CD4-positive, CD25-positive, alpha-beta regulatory T cell (primary cell): ENCODE measurements around the gene KRT74. TPM values are rescaled to one million over a fixed set of nuclear protein-coding genes. Genes with fewer than 3 reads are reported as not detected.
A peak's percentile ranks its signal among the peaks of the same experiment; 100 is the strongest.

ENCODE experiments used
- ATAC-seq, 2 donors: fragments of 150-1000 bp; cut with Tn5 transposase; one replicate each; pipeline ENCODE4 v1.10.0; 2021; ENCODE audit warnings: low read depth in 2 of 2, moderate number of reproducible peaks in 2 of 2, moderate library complexity in 1 of 2
- DNase-seq, 3 donors: peaks; one replicate each; pipeline versions ENCODE4 v3.0.0 to v3.0.0-alpha.2; 2012 to 2022; ENCODE audit warnings: mixed read lengths in 1 of 3
- H3K27ac ChIP-seq: one replicate; pipeline ENCODE4 v1.7.0; 2013; ENCODE audit warnings: mild to moderate bottlenecking, low read length; ENCODE audit not compliant: insufficient read depth, poor library complexity, severe bottlenecking
- H3K27me3 ChIP-seq: one replicate; pipeline ENCODE4 v1.7.0; 2013; ENCODE audit warnings: low read length; ENCODE audit not compliant: control insufficient read depth, insufficient read depth
- H3K36me3 ChIP-seq: one replicate; pipeline ENCODE4 v1.7.0; 2013; ENCODE audit warnings: mild to moderate bottlenecking, low read length, moderate library complexity; ENCODE audit not compliant: control insufficient read depth, insufficient read depth
- H3K4me1 ChIP-seq: 2 replicates; pipeline ENCODE4 v1.7.0; 2013; ENCODE audit warnings: mild to moderate bottlenecking, low read length; ENCODE audit not compliant: insufficient read depth, control insufficient read depth, poor library complexity, severe bottlenecking
- H3K4me3 ChIP-seq: one replicate; pipeline ENCODE4 v1.7.0; 2013; ENCODE audit warnings: low read depth, mild to moderate bottlenecking, low read length, moderate library complexity
- H3K9me3 ChIP-seq, 2 experiments: 1 replicate in 1 of 2; 2 replicates in 1 of 2; pipeline ENCODE4 v1.7.0; 2013; ENCODE audit warnings: low read length in 2 of 2, mild to moderate bottlenecking in 1 of 2, moderate library complexity in 1 of 2; ENCODE audit not compliant: control insufficient read depth in 2 of 2
- H3K27ac Mint-ChIP-seq, 3 donors: one replicate each; pipeline ENCODE4 v1.8.0; 2020 to 2022; ENCODE audit warnings: mild to moderate bottlenecking in 3 of 3, mixed read lengths in 3 of 3, moderate library complexity in 2 of 3
- H3K27me3 Mint-ChIP-seq: one replicate; pipeline ENCODE4 v1.8.0; 2022; ENCODE audit warnings: mild to moderate bottlenecking, mixed read lengths
- H3K36me3 Mint-ChIP-seq: one replicate; pipeline ENCODE4 v1.8.0; 2020; ENCODE audit warnings: mixed read lengths
- H3K4me1 Mint-ChIP-seq, 4 donors: one replicate each; pipeline ENCODE4 v1.8.0; 2020 to 2022; ENCODE audit warnings: mixed read lengths in 4 of 4, mild to moderate bottlenecking in 1 of 4
- H3K4me3 Mint-ChIP-seq, 4 donors: one replicate each; pipeline ENCODE4 v1.8.0; 2020 to 2022; ENCODE audit warnings: mild to moderate bottlenecking in 4 of 4, mixed read lengths in 4 of 4, moderate library complexity in 3 of 4
- H3K9me3 Mint-ChIP-seq, 7 donors: one replicate each; pipeline ENCODE4 v1.8.0; 2020 to 2022; ENCODE audit warnings: mixed read lengths in 7 of 7, mild to moderate bottlenecking in 3 of 7, moderate library complexity in 2 of 7
- polyA plus RNA-seq, 4 donors: library from polyadenylated mRNA; unstranded; fragments of 300-500 nt; fragmentation: Illumina TruSeq; gene quantifications; one replicate each; pipeline ENCODE4 v1.2.3, GENCODE V29; 2021
- total RNA-seq: library from RNA; stranded (reverse); gene quantifications from one replicate; pipeline ENCODE4 v1.2.3, GENCODE V29; 2022

Gene KRT74
- total and polyA plus RNA-seq, 5 donors from 2014 or later: not detected

GRCh38 chr12:52615208-52615868 is 41.7 kb upstream of the KRT74 start:
- Histone ChIP-seq H3K27me3 (peaks cover 2% of the 10 kb centered on the region), H3K36me3 (no peaks in the 10 kb centered on the region), H3K27ac (no peak overlapping the region), H3K4me3 (no peak overlapping the region), H3K9me3 (no peaks in the 10 kb centered on the region), H3K4me1 (peaks cover 6% of the 10 kb centered on the region)
- Mint-ChIP-seq H3K9me3 (no peaks in the 10 kb centered on the region), H3K4me3 (peak overlapping the region in 2 of 4 donors; percentile 23 to 56), H3K4me1 (peaks cover 0 to 72% (median 4%) of the 10 kb centered on the region in 4 donors), H3K36me3 (no peaks in the 10 kb centered on the region), H3K27me3 (peaks cover 10% of the 10 kb centered on the region), H3K27ac (peak overlapping the region; percentile 83 to 90 (median 89))
- DNase-seq (peak in 1 of 3 donors; percentile 17), ATAC-seq (peak in 1 of 2 donors; percentile 26)

- Mint-ChIP-seq H3K9me3 (no peaks in the 10 kb centered on the region), H3K27ac (peak overlapping the region; percentile 83 to 94 (median 89)), H3K4me3 (peak overlapping the region in 2 of 4 donors; percentile 23 to 30), H3K36me3 (no peaks in the 10 kb centered on the region), H3K27me3 (peaks cover 10% of the 10 kb centered on the region), H3K4me1 (peaks cover 0 to 77% (median 4%) of the 10 kb centered on the region in 4 donors)
- DNase-seq (no peak), ATAC-seq (no peak)
- no peaks in the 10 kb centered on the region for H3K36me3 ChIP-seq
- H3K9me3 ChIP-seq: no peaks in the 10 kb centered on the region
- peaks cover 2% of the 10 kb centered on the region for H3K27me3 ChIP-seq
- H3K27ac ChIP-seq: no peak overlapping the region
- H3K4me3 ChIP-seq: no peak overlapping the region
- H3K4me1 ChIP-seq: peaks cover 6% of the 10 kb centered on the region
Measured at GRCh38 chr12:52614381-52615207, 41.0 kb upstream of the KRT74 start.

- Histone ChIP-seq H3K27me3 (peaks cover 2% of the 10 kb centered on the region), H3K36me3 (no peaks in the 10 kb centered on the region), H3K27ac (no peak overlapping the region), H3K9me3 (no peaks in the 10 kb centered on the region), H3K4me1 (peaks cover 10% of the 10 kb centered on the region), H3K4me3 (no peak overlapping the region)
- Mint-ChIP-seq H3K9me3 (no peaks in the 10 kb centered on the region), H3K4me1 (peaks cover 0 to 81% (median 4%) of the 10 kb centered on the region in 4 donors), H3K4me3 (peak overlapping the region in 2 of 4 donors; percentile 27 to 52), H3K36me3 (no peaks in the 10 kb centered on the region), H3K27me3 (peaks cover 10% of the 10 kb centered on the region), H3K27ac (peak overlapping the region; percentile 61 to 89 (median 83))
- ATAC-seq (no peak), DNase-seq (no peak)
Measured at GRCh38 chr12:52613384-52614030, 39.9 kb upstream of the KRT74 start.

- H3K27ac Mint-ChIP-seq: peak overlapping the region; percentile 61 to 89 (median 83)
- H3K9me3 Mint-ChIP-seq: no peaks in the 10 kb centered on the region
- H3K27ac ChIP-seq: no peak overlapping the region
- DNase-seq (no peak), ATAC-seq (no peak)
- H3K27me3 ChIP-seq: peaks cover 4% of the 10 kb centered on the region
- H3K4me1 Mint-ChIP-seq: peaks cover 0 to 86% (median 5%) of the 10 kb centered on the region in 4 donors
- peak overlapping the region in 2 of 4 donors; percentile 72 to 76 for H3K4me3 Mint-ChIP-seq
- no peaks in the 10 kb centered on the region for H3K9me3 ChIP-seq
- no peak overlapping the region for H3K4me3 ChIP-seq
- no peaks in the 10 kb centered on the region for H3K36me3 Mint-ChIP-seq
- H3K36me3 ChIP-seq: no peaks in the 10 kb centered on the region
- H3K4me1 ChIP-seq: peaks cover 10% of the 10 kb centered on the region
- peaks cover 10% of the 10 kb centered on the region for H3K27me3 Mint-ChIP-seq
Measured at GRCh38 chr12:52612431-52613383, 39.1 kb upstream of the KRT74 start.

GRCh38 chr12:52611080-52611468 is 37.4 kb upstream of the KRT74 start:
- H3K4me1 ChIP-seq: peaks cover 10% of the 10 kb centered on the region
- H3K4me3 ChIP-seq: no peak overlapping the region
- peaks cover 4% of the 10 kb centered on the region for H3K27me3 ChIP-seq
- Mint-ChIP-seq H3K9me3 (no peaks in the 10 kb centered on the region), H3K27me3 (peaks cover 6% of the 10 kb centered on the region), H3K27ac (peak overlapping the region; percentile 78 to 89 (median 83)), H3K4me3 (peak overlapping the region in 2 of 4 donors; percentile 33 to 73), H3K36me3 (no peaks in the 10 kb centered on the region), H3K4me1 (peaks cover 0 to 81% (median 6%) of the 10 kb centered on the region in 4 donors)
- H3K9me3 ChIP-seq: no peaks in the 10 kb centered on the region
- no peak for DNase-seq
- no peaks in the 10 kb centered on the region for H3K36me3 ChIP-seq
- no peak overlapping the region for H3K27ac ChIP-seq
- no peak for ATAC-seq

GRCh38 chr12:52608826-52609630 is 35.4 kb upstream of the KRT74 start:
- Mint-ChIP-seq H3K4me1 (peaks cover 0 to 79% (median 8%) of the 10 kb centered on the region in 4 donors), H3K4me3 (no peak overlapping the region), H3K36me3 (no peaks in the 10 kb centered on the region), H3K27me3 (peaks cover 10% of the 10 kb centered on the region), H3K27ac (peak overlapping the region in 2 of 3 donors; percentile 48 to 77), H3K9me3 (no peaks in the 10 kb centered on the region)
- no peaks in the 10 kb centered on the region for H3K9me3 ChIP-seq
- no peak overlapping the region for H3K4me3 ChIP-seq
- peaks cover 7% of the 10 kb centered on the region for H3K27me3 ChIP-seq
- no peak overlapping the region for H3K27ac ChIP-seq
- no peak for ATAC-seq
- H3K36me3 ChIP-seq: no peaks in the 10 kb centered on the region
- peaks cover 4% of the 10 kb centered on the region for H3K4me1 ChIP-seq
- DNase-seq: no peak
